Skin epidermis (tissue), 12 donors: ENCODE data around the gene SLC20A1.
A peak's percentile ranks its signal among the peaks of the same experiment; 100 is the strongest.
"Not testable (repeated sequence)": the region's sequence is repeated elsewhere in the genome, so short reads cannot be mapped to it uniquely, and the experiment has no call there.

Source experiments
- H3K27ac ChIP-seq, 21 experiments: fragments of 200-600 bp; sonication (generic) in 11 of 21; one replicate each; pipeline ENCODE4 v1.5.0; 2020; ENCODE audit warnings: mild to moderate bottlenecking in 3 of 21, inconsistent platforms in 2 of 21, moderate library complexity in 2 of 21
- H3K4me3 ChIP-seq, 7 experiments: fragments of 200-600 bp; sonication (generic) in 2 of 7; one replicate each; pipeline ENCODE4 v1.5.0; 2020; ENCODE audit warnings: inconsistent platforms in 2 of 7, mild to moderate bottlenecking in 2 of 7, moderate library complexity in 1 of 7

SLC20A1 gene

GRCh38 chr2:112643488-112643887 is 2.3 kb upstream of the SLC20A1 start:
- H3K27ac ChIP-seq: no peak overlapping the region
- H3K4me3 ChIP-seq: no peak overlapping the region

DNA sequence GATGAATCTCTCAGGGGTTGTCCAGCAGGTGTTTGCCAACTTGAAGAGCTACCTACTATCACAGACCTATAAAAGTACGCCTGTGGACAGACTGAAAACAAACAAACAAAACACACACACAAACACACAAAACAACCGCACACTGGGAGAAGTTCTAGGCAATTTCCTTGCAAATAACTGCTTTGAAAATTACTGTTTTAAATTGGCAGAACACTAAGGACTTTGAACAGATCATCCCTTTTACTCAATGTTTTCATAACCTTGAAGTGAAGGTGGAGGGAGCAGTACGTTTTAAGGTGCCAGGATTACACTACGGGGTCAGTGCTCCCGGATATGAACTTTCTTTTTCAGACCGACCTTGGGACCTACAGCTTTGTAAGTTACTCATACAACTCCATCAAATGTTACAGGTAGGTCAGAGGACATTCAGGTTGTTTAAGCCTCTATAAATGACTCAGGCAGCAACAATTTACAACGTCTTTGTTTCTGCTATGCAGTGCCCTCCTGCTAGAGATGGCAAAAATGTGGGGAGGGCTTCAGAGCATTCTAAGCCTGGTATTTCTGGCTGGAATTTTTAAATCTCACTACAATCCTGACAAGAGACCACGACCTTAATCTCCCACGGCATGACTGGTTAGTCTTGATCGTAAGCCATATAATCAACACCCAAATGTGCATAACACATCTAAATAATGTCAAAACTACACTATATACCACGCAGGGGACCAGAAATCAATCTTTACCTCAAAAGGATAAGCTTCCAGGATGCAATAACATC is 1.4 kb upstream of the SLC20A1 start:
- H3K27ac ChIP-seq: peak overlapping the region in 14 of 21 experiments; percentile 88 to 98 (median 96)
- peak overlapping the region in 5 of 7 experiments; percentile 62 to 92 (median 81) for H3K4me3 ChIP-seq

GRCh38 chr2:112644933-112645309 is 818 bp upstream of the SLC20A1 start:
- H3K27ac ChIP-seq: peak overlapping the region; percentile 45 to 98 (median 95)

DNA sequence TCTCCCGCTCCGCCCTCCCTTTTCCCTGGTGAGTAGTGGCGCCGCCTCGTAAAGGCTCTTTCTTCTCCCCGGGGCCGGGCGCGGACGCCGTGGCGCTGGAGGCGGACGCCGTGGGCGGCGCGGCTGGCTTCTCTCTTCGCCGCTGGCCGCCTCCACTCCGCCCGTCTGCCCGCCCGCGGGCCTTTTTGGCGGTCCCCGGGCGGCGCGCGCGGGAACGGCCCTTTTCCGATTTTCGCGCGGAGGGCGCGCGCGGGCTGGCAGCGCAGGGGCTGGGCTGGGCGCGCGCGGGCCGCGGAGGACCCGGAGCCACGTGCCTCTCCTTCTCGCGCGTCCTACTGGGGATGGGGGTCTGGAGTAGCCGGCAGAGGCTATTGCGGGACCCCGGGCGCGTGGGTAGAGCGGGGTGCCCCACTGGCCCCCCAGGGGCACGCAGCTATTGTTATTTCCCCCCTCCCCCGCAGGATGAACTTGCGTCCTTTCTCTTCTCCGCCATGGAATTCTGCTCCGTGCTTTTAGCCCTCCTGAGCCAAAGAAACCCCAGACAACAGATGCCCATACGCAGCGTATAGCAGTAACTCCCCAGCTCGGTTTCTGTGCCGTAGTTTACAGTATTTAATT is 472 bp downstream of the SLC20A1 start:
- peak overlapping the region; percentile 62 to 92 (median 80) for H3K4me3 ChIP-seq
- peak overlapping the region; percentile 73 to 98 (median 95) for H3K27ac ChIP-seq

More at GRCh38 chr2:112644933-112645309, 818 bp upstream of the SLC20A1 start:
- H3K4me3 ChIP-seq: peak overlapping the region; percentile 62 to 92 (median 80)

GRCh38 chr2:112646791-112647689 is 1.3 kb downstream of the SLC20A1 start:
- H3K27ac ChIP-seq: peak overlapping the region in 16 of 21 experiments; percentile 88 to 98 (median 95)

GRCh38 chr2:112648081-112648480 is 2.3 kb downstream of the SLC20A1 start:
- peak overlapping the region in 1 of 21 experiments; percentile 90 for H3K27ac ChIP-seq
- no peak overlapping the region for H3K4me3 ChIP-seq

More at GRCh38 chr2:112646791-112647689, 1.3 kb downstream of the SLC20A1 start:
- H3K4me3 ChIP-seq: peak overlapping the region; percentile 62 to 92 (median 80)

DNA sequence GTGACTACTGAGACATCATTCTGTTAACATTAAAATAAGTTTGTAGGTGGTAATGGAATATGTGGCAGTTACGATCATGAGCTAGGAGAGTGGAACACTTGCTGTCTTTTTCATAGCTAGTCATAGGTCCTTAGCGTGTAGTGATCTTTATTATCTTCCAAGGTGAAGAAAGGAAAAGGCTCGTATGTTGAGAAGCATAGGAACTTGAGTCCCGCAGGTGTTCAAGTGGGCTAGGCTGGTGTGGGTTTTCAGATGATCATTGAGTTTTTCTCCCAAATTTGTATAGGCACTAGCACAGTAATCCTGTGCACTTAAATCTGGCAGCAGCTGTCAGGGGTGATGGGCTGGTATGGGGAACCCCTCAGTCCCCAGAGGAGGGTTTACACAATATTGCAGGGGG is 10.9 kb downstream of the SLC20A1 start:
- Histone ChIP-seq H3K27ac (no peak overlapping the region), H3K4me3 (no peak overlapping the region)

DNA sequence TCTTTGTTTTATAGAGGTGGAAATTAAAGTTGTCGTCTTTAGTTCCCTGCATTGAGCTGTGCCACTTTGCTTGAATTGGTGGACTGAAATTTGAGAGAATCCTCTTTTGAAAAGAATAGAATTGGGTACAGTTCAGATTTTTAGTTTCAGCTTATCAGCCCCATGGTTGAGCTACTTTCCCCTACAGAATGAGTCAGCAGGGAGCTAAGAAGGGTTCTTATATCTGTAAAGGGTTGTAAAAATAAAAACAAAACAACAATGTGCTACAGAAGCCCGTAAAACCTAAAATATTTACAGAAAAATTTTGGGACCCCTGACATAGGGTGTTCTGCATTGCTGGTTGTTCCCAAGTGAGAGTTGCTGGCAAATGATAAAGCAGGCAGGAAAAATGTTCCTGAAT is 12.6 kb downstream of the SLC20A1 start:
- no peak overlapping the region for H3K27ac ChIP-seq
- H3K4me3 ChIP-seq: no peak overlapping the region

GRCh38 chr2:112658839-112659667 is 13.3 kb downstream of the SLC20A1 start:
- no peak overlapping the region for H3K27ac ChIP-seq
- H3K4me3 ChIP-seq: no peak overlapping the region

- Histone ChIP-seq H3K4me3 (no peak overlapping the region), H3K27ac (peak overlapping the region in 1 of 21 experiments; percentile 7)
Observed at GRCh38 chr2:112660138-112660537, 14.4 kb downstream of the SLC20A1 start.

- no peak overlapping the region for H3K27ac ChIP-seq
- H3K4me3 ChIP-seq: no peak overlapping the region
Observed at GRCh38 chr2:112661656-112662305, 16.0 kb downstream of the SLC20A1 start.

DNA sequence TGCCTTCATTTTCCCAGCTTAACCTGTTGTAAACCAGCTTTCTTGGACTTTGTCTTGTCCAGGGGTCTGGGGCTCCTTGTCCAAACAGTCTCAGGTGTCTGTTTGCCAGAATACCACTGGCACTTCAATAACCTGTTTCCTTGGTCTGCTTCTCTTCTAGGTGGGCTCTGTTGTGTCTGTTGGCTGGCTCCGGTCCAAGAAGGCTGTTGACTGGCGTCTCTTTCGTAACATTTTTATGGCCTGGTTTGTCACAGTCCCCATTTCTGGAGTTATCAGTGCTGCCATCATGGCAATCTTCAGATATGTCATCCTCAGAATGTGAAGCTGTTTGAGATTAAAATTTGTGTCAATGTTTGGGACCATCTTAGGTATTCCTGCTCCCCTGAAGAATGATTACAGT is 17.0 kb downstream of the SLC20A1 start:
- Histone ChIP-seq H3K27ac (no peak overlapping the region), H3K4me3 (no peak overlapping the region)

DNA sequence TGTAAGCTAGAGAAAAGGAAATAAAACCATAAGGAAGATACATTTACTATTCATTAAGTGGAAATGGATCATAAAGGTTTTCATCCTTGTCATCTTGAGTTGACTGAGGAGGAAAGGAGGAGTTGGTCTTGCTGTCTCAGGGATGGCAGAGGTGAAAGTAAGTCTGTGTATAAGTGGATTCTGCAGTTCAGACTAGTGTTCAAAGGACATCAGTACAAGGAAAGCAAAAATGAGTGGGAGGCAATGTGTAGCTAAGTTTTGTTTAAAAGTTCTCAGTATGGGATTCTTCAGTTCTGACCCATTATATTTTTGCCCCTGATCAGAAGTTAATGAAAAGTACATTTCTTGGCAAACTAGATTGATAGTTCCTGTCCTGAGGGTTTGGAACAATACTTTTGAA is 18.9 kb downstream of the SLC20A1 start:
- H3K27ac ChIP-seq: no peak overlapping the region
- no peak overlapping the region for H3K4me3 ChIP-seq

DNA sequence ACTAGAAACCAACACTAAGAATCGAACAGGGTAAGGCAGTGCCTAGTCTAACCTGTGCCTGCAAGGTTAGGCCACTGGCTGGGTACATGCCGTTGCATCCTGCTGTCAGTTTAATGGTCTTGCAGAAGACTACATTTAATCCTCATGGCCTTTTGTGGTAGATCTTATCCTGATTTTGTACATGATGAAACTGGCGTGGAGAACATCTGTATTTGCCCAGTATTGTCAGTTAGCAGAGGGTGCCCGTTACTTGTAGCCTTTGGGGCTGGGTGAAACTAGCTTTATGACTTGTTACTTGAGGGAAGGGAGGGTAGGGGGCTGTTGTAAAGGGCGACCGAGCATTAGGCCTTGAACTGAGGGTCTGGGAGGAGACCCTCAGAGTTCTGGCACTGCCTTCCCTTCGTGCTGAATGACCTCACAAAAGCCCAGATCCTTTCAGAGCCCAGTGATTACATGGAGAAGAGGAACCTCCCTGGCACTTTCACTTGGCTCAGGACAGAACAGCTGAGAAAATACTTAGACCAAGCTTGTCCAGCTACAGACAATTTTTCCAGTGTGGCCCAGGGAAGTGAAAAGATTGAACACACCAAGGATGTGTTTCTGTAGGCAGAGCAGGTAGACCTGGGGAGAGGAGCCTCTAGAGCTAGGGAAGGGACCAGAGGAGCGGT is 19.5 kb downstream of the SLC20A1 start:
- no peak overlapping the region for H3K4me3 ChIP-seq
- H3K27ac ChIP-seq: no peak overlapping the region

DNA sequence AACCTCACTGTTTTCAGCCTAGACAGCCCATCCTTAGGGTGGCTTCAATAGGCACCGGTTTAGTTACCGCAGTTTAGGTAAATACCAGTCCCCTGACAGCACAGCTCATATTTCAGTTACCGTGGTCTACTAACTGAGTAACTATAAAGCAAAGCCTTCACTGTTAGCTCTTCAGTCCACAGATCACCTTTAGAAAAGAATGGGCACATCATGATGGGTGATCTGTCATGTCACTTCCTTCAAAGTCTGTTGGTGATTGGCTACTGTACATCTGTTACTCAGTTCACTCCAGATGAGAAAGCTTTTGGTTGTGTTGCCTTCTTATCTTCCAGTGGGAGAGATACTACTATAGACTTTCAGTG is 21.0 kb downstream of the SLC20A1 start:
- no peak overlapping the region for H3K4me3 ChIP-seq

DNA sequence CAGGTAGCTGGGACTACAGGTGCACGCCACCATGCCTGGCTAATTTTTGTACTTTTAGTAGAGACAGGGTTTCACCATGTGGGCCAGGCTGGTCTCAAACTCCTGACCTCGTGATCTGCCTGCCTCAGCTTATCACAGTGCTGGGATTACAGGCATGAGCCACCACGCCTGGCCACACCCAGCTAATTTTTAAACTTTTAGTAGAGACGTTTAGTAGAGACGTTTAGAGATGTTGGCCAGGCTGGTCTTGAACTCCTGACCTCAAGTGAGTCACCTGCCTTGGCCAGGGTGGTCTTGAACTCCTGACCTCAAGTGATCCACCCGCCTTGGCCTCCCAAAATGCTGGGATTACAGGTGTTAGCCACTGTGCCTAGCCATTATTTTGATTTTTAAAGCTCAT is 21.8 kb downstream of the SLC20A1 start:
- not testable (repeated sequence) for H3K27ac ChIP-seq, H3K4me3 ChIP-seq

More for the DNA sequence above, 21.0 kb downstream of the SLC20A1 start:
- H3K27ac ChIP-seq: no peak overlapping the region

GRCh38 chr2:112669667-112670066 is 23.9 kb downstream of the SLC20A1 start:
- Histone ChIP-seq H3K4me3 (no peak overlapping the region), H3K27ac (no peak overlapping the region)

- H3K27ac ChIP-seq: no peak overlapping the region
- H3K4me3 ChIP-seq: no peak overlapping the region
Observed at GRCh38 chr2:112670252-112671022, 24.7 kb downstream of the SLC20A1 start.
